Pancreas (tissue), 10 donors: ENCODE data around the gene C8G. TPM values are rescaled to one million over a fixed set of nuclear protein-coding genes. Genes with fewer than 3 reads are reported as not detected.

Experiments used
- ATAC-seq, 4 donors: fragments of 200-7000 bp; cut with Tn5 transposase; one replicate each; pipeline versions ENCODE4 v1.8.0 to v1.9.1; 2020; ENCODE audit warnings: mild to moderate bottlenecking in 4 of 4, moderate library complexity in 4 of 4
- DNase-seq, 6 donors: peaks; one replicate each; pipeline ENCODE4 v3.0.0-alpha.2; 2020
- FAIRE-seq: peaks from 2 replicates; lab custom pipeline; 2012; peaks lifted over from hg19 to GRCh38; lab: Jason Lieb, UNC
- H3K27ac ChIP-seq, 4 donors: fragments of 200-600 bp; sonication (generic); 1 replicate in 3 of 4; 2 replicates in 1 of 4; pipeline versions ENCODE4 v1.5.0 to v1.8.0; 2020
- H3K27me3 ChIP-seq, 4 donors: fragments of 200-600 bp; one replicate each; pipeline ENCODE4 v1.8.0; 2021
- H3K36me3 ChIP-seq, 3 donors: fragments of 200-600 bp; sonication (generic) in 1 of 3; one replicate each; pipeline versions ENCODE4 v1.5.0 to v1.8.0; 2020 to 2021
- H3K4me1 ChIP-seq, 3 donors: fragments of 200-600 bp; one replicate each; pipeline ENCODE4 v1.8.0; 2021
- H3K4me3 ChIP-seq, 4 donors: fragments of 200-600 bp; sonication (generic) in 2 of 4; one replicate each; pipeline versions ENCODE4 v1.5.0 to v1.8.0; 2020 to 2021
- H3K9me3 ChIP-seq, 4 donors: fragments of 200-600 bp; one replicate each; pipeline ENCODE4 v1.8.0; 2021
- WGBS, 2 donors: extraction: QIAGEN DNeasy Blood & Tissue Kit; methylation state at CpG; one replicate each; pipeline ENCODE4 v1.1.7; 2013; 5-methylcytosine and 5-hydroxymethylcytosine counted together
- intact Hi-C, 3 donors: fragments of 100-400 bp; cut with DNase I; formaldehyde crosslinking; loops; one replicate each; pipeline versions ENCODE4 v1.11.1 to v1.14.2; 2022
- polyA plus RNA-seq, 2 donors: library from polyadenylated mRNA; stranded (reverse); fragments of 200-250 nt; gene quantifications; one replicate each; pipeline ENCODE4 v1.2.3, GENCODE V29; 2013
- total RNA-seq, 6 donors: library from RNA; stranded (reverse); fragmentation: NEBNext Ultra II Directional in 4 of 6; extraction: Animal tissue kit (Norgen Biotek cat#: 25700) in 4 of 6; gene quantifications; one replicate each; pipeline versions ENCODE4 v1.2.1 to v1.2.4, GENCODE V29; 2021 to 2023
- TF ChIP-seq, protein P1 (sequence below), 4 donors: fragments of 200-600 bp; sonication (generic) in 3 of 4; IDR thresholded peaks; one replicate each; pipeline versions ENCODE4 v1.5.0 to v1.8.0; 2021; ENCODE audit warnings: antibody characterized with exemption in 4 of 4
- donor health status: healthy with polysubstance abuse.
- donor health status: DM: no; HTN: no; CAD: no; lungs with moderate emphysema.
- donor health status: DM: no; HTN: no; CAD: no.
- donor health status: control.
- donor health status: control.
- donor health status: Bipolar disorder and iron deficiency.
- donor health status: DM: yes; HTN: yes; CAD: no.
- donor health status: DM: no; HTN: no; CAD: no.
- donor health status: DM: no; HTN: no; CAD: no.
- donor health status: DM: yes; HTN: yes; CAD: no.

The C8G gene
- total and polyA plus RNA-seq, 8 donors = 0.24 to 5.0 (median 0.84) TPM; not detected in 1

DNA sequence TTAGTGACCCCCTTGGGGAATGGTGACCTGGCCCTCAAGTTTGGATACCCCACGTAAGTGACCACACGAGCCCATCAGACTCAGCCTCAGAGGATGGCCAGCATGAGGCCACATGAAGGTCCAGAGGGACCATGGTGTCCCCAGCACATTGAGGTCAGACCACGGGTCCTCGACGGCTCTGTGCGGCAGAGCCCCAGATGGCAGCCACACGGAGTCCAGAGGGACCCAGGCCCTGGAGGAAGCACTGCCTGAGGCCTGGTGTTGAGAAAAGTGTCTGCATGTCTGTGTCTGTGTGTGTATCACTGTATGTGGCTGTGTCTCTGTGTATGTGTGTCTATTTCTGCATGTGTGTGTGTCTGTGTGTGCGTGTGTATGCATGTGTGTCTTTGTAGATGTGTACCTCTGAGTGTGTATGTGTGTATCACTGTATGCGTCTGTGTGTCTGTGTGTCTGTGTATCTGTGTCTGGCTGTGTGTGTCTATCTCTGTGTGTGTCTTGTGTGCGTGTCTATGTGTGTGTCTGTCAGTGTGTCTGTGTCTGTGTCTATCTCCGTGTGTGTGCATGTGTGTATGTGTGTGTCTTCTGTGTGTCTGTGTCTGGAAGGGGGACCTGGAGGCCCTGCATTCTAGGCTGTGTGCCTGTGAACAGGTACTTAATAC lies 38.7 kb downstream of the C8G start:
- H3K27me3 ChIP-seq = peaks cover 0 to 4% (median 0%) of the 10 kb centered on the region in 4 donors
- ATAC-seq = no peak
- no peak for DNase-seq
- H3K4me1 ChIP-seq = no peaks in the 10 kb centered on the region
- TF ChIP-seq, protein P1, sequence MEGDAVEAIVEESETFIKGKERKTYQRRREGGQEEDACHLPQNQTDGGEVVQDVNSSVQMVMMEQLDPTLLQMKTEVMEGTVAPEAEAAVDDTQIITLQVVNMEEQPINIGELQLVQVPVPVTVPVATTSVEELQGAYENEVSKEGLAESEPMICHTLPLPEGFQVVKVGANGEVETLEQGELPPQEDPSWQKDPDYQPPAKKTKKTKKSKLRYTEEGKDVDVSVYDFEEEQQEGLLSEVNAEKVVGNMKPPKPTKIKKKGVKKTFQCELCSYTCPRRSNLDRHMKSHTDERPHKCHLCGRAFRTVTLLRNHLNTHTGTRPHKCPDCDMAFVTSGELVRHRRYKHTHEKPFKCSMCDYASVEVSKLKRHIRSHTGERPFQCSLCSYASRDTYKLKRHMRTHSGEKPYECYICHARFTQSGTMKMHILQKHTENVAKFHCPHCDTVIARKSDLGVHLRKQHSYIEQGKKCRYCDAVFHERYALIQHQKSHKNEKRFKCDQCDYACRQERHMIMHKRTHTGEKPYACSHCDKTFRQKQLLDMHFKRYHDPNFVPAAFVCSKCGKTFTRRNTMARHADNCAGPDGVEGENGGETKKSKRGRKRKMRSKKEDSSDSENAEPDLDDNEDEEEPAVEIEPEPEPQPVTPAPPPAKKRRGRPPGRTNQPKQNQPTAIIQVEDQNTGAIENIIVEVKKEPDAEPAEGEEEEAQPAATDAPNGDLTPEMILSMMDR (IDR thresholded peaks at IDR 0.05) = no peak
- FAIRE-seq = no peak
- no peak overlapping the region for H3K4me3 ChIP-seq
- intact Hi-C loops = no loop called here
- H3K9me3 ChIP-seq = no peaks in the 10 kb centered on the region
- H3K27ac ChIP-seq = no peak overlapping the region
- WGBS, 2 donors = 76 to 87% methylated on average over 11 of the region's 11 CpGs
- H3K36me3 ChIP-seq = no peaks in the 10 kb centered on the region

DNA sequence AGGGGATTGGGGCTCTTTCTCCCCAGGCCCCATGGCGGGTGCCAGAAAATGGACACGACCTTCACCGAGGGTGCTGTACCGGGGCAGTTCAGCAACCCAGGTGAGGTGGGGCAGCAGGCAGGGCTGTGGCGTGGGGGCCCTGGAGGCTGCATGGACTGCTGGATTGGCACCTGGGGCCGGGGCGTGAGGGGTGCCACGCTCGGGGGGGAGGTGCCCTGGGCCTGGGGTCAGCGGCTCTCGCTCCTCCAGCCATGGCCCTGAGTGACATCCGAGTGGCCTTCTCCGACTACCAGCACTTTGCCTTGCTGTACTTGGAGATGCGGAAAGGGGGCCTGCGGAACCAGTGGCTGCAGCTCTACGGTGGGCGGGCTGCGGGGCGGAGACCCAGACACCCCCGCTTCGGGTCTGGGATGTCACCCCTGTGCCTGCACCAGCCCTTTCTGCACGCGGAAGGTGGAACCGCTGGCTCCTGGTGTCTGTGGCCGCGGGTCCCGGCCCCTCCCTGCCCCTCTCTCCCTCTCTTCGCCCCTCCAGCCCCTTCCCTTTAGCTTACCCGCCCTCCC lies 39.5 kb downstream of the C8G start:
- FAIRE-seq (no peak), ATAC-seq (no peak), DNase-seq (no peak)
- Histone ChIP-seq H3K4me3 (no peak overlapping the region), H3K27me3 (peaks cover 0 to 4% (median 0%) of the 10 kb centered on the region in 4 donors), H3K9me3 (no peaks in the 10 kb centered on the region), H3K4me1 (no peaks in the 10 kb centered on the region), H3K36me3 (no peaks in the 10 kb centered on the region), H3K27ac (no peak overlapping the region)
- TF ChIP-seq, protein P1 (IDR thresholded peaks at IDR 0.05) = no peak
- intact Hi-C loops = no loop called here
- WGBS, 2 donors = 64 to 78% methylated on average over 13 to 29 of the region's 29 CpGs

DNA sequence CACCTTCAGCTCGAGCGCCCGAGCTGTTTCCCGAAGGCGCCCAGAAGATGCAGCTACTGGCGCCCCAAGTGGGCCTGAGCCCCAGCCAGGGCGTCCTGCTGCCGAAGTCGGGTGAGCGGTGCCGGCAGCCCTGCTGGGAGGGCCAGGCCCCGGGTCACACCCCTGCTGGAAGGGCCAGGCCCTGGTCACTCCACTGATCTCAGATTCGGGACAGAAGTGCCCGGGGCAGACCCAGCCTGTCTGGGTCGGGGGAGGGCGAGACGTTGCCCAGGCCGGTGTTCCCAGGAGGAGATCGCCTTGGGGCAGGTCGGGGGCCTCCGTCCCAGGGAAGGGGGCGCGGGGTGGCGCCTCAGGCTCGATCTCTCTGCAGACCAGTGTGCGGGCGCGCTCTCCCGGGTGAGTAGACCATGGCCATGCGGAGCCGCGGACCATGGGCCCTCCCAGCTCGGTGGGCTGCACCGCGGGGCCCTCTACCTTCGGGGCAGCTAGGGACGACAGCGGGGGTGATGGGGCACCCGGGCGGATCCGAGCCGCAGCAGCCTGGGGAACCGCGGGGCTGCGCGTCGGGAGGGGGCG lies 40.1 kb downstream of the C8G start:
- Histone ChIP-seq H3K9me3 (no peaks in the 10 kb centered on the region), H3K4me1 (no peaks in the 10 kb centered on the region), H3K36me3 (no peaks in the 10 kb centered on the region), H3K27ac (no peak overlapping the region), H3K4me3 (no peak overlapping the region), H3K27me3 (peaks cover 0 to 4% (median 0%) of the 10 kb centered on the region in 4 donors)
- DNase-seq = no peak
- intact Hi-C loops = no loop called here
- FAIRE-seq = no peak
- 18 to 25% methylated on average over 28 to 48 of the region's 48 CpGs for WGBS, 2 donors
- TF ChIP-seq, protein P1 (IDR thresholded peaks at IDR 0.05) = no peak
- ATAC-seq = no peak

DNA sequence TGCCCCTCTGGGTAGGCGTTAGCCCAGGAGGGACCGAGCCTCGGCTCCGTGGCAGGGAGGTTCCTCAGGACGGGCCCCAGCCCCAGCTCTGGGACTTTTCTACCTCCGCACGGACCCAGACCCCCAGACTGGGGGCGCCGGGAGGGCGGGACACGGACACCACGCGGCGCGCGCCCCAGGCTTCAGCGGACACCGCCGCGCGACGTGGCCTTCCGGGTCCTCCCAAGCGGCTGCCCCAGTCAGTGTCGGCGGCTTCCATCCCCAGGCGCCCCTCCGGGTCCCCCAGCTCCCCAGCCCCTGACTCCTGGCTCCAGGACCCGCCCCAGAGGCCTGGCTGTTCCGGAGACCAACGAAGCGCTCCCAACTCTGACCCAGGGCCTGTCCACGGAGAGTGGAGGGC lies 40.8 kb downstream of the C8G start:
- FAIRE-seq (no peak), ATAC-seq (no peak), DNase-seq (no peak)
- Histone ChIP-seq H3K36me3 (no peaks in the 10 kb centered on the region), H3K4me3 (no peak overlapping the region), H3K27ac (no peak overlapping the region), H3K9me3 (no peaks in the 10 kb centered on the region), H3K27me3 (peaks cover 0 to 4% (median 0%) of the 10 kb centered on the region in 4 donors), H3K4me1 (no peaks in the 10 kb centered on the region)
- TF ChIP-seq, protein P1 (IDR thresholded peaks at IDR 0.05) = no peak
- 39% methylated on average over 32 to 33 of the region's 33 CpGs for WGBS, 2 donors
- intact Hi-C loops = no loop called here

DNA sequence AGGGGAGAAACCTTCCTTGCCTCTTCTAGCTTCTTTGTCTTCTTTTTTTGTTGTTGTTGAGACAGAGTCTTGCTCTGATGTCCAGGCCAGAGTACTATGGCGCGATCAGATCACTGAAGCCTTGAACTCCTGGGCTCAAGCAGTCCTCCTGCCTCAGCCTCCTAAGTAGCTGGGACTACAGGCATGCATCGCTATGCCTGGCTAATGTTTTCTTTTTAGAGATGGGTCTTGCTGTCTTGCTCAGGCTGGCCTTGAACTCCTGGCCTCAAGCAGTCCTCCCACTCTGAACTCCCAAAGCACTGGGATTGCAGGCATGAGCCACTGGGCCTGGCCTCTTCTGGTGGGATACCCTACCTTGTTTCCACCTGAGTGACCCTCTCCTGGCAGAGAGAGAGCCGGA lies 43.8 kb downstream of the C8G start:
- TF ChIP-seq, protein P1 (IDR thresholded peaks at IDR 0.05) = no peak
- FAIRE-seq = no peak
- intact Hi-C loops = no loop called here
- no peak for DNase-seq
- Histone ChIP-seq H3K9me3 (no peaks in the 10 kb centered on the region), H3K4me3 (no peak overlapping the region), H3K27me3 (peaks cover 0 to 4% (median 0%) of the 10 kb centered on the region in 4 donors), H3K36me3 (no peaks in the 10 kb centered on the region), H3K4me1 (peaks cover 0 to 7% (median 7%) of the 10 kb centered on the region in 3 donors), H3K27ac (no peak overlapping the region)
- WGBS, 2 donors = 93 to 94% methylated on average over 4 of the region's 4 CpGs
- ATAC-seq = no peak
